Thoracic aorta (tissue), 2 donors: ENCODE measurements around the gene ST6GALNAC3. TPM values are rescaled to one million over a fixed set of nuclear protein-coding genes. Genes with fewer than 3 reads are reported as not detected.

Experiments
- ATAC-seq: fragments of 150-250 bp; one replicate; pipeline ENCODE4 v1.8.0; 2017; ENCODE audit warnings: low read depth; ENCODE audit not compliant: insufficient number of reproducible peaks, low FRiP score
- DNase-seq: peaks from one replicate; pipeline ENCODE4 v3.0.0-alpha.2; 2020; ENCODE audit warnings: low spot score
- H3K27ac ChIP-seq, 2 donors: fragments of 200-600 bp; sonication (generic); 1 replicate in 1 of 2; 2 replicates in 1 of 2; pipeline ENCODE4 v1.5.1; 2016; ENCODE audit warnings: mild to moderate bottlenecking in 2 of 2, moderate library complexity in 2 of 2
- H3K27me3 ChIP-seq: fragments of 200-600 bp; sonication (generic); replicated peaks from 2 replicates; pipeline ENCODE4 v1.6.0; 2016; ENCODE audit warnings: mild to moderate bottlenecking; ENCODE audit not compliant: insufficient read depth
- H3K36me3 ChIP-seq: fragments of 200-600 bp; sonication (generic); one replicate; pipeline ENCODE4 v1.5.1; 2016
- H3K4me1 ChIP-seq, 2 donors: fragments of 200-600 bp; sonication (generic); 1 replicate in 1 of 2; 2 replicates in 1 of 2; pipeline versions ENCODE4 v1.5.1 to v1.6.0; 2016; ENCODE audit warnings: low read depth in 2 of 2, mild to moderate bottlenecking in 1 of 2; ENCODE audit not compliant: control insufficient read depth in 1 of 2
- H3K4me3 ChIP-seq: fragments of 200-600 bp; sonication (generic); 2 replicates; pipeline ENCODE4 v1.5.1; 2016; ENCODE audit warnings: mild to moderate bottlenecking
- H3K9me3 ChIP-seq: fragments of 200-600 bp; sonication (generic); 2 replicates; pipeline ENCODE4 v1.5.1; 2016
- total RNA-seq, 2 donors: library from RNA; depleted of rRNA; stranded (reverse); fragments of >200 nt; gene quantifications; one replicate each; pipeline versions ENCODE4 v1.1.0 to v1.2.3, GENCODE V29; 2016
- TF ChIP-seq, protein P1 (sequence below): fragments of 200-600 bp; sonication (generic); IDR thresholded peaks from one replicate; pipeline ENCODE4 v1.5.1; 2019; ENCODE audit warnings: antibody characterized with exemption

Gene ST6GALNAC3
- total RNA-seq, 2 donors from 2014 or later, result 1.4 to 9.5 TPM

DNA sequence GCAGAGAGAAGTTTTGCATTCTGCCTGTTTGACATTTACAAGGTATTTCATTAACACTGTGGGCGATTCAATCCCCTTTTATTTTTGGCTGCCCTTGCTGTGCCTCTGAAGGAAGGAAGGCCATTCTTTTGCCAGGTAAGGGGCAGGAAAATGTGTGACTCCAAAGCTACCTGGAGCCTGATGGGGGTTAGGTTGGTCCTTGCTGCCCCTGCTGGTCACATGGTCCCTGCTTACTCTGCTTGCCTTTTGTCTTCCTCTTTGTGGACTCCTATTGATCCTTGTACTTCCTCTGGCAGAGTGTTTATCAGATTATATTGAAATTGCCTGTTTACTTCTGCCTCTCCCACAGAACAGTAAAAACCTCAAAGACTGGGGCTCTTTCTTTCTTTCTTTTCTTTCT lies 65.7 kb downstream of the ST6GALNAC3 start:
- no peak for ATAC-seq
- Histone ChIP-seq H3K9me3 (no peaks in the 10 kb centered on the region), H3K36me3 (no peaks in the 10 kb centered on the region), H3K27ac (no peak overlapping the region), H3K4me3 (no peak overlapping the region), H3K4me1 (no peaks in the 10 kb centered on the region), H3K27me3 (no peaks in the 10 kb centered on the region)
- TF ChIP-seq, protein P1, sequence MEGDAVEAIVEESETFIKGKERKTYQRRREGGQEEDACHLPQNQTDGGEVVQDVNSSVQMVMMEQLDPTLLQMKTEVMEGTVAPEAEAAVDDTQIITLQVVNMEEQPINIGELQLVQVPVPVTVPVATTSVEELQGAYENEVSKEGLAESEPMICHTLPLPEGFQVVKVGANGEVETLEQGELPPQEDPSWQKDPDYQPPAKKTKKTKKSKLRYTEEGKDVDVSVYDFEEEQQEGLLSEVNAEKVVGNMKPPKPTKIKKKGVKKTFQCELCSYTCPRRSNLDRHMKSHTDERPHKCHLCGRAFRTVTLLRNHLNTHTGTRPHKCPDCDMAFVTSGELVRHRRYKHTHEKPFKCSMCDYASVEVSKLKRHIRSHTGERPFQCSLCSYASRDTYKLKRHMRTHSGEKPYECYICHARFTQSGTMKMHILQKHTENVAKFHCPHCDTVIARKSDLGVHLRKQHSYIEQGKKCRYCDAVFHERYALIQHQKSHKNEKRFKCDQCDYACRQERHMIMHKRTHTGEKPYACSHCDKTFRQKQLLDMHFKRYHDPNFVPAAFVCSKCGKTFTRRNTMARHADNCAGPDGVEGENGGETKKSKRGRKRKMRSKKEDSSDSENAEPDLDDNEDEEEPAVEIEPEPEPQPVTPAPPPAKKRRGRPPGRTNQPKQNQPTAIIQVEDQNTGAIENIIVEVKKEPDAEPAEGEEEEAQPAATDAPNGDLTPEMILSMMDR, result no peak
- DNase-seq, result no peak

DNA sequence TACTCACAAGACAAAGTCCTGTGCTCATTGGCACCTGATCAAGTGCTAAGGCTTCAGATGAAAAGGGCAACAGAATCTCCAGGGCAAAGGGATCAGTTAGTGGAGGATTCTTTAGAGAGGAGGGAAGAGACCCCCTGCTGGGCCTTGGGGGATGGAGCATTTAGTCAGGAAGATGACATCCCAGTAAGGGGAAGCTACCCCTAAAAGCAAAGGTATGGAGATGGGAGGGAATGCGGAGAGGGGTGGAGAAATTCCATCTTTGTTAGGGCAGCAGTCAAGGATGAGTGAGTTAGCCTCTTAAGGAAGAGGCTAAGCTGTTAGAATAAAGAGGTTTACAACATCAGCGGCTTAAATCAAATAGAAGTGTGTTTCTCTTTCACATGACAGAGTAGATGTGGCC lies 67.4 kb downstream of the ST6GALNAC3 start:
- Histone ChIP-seq H3K27me3 (no peaks in the 10 kb centered on the region), H3K27ac (no peak overlapping the region), H3K36me3 (no peaks in the 10 kb centered on the region), H3K9me3 (no peaks in the 10 kb centered on the region), H3K4me1 (no peaks in the 10 kb centered on the region), H3K4me3 (no peak overlapping the region)
- ATAC-seq (no peak), DNase-seq (no peak)
- TF ChIP-seq, protein P1, result no peak

DNA sequence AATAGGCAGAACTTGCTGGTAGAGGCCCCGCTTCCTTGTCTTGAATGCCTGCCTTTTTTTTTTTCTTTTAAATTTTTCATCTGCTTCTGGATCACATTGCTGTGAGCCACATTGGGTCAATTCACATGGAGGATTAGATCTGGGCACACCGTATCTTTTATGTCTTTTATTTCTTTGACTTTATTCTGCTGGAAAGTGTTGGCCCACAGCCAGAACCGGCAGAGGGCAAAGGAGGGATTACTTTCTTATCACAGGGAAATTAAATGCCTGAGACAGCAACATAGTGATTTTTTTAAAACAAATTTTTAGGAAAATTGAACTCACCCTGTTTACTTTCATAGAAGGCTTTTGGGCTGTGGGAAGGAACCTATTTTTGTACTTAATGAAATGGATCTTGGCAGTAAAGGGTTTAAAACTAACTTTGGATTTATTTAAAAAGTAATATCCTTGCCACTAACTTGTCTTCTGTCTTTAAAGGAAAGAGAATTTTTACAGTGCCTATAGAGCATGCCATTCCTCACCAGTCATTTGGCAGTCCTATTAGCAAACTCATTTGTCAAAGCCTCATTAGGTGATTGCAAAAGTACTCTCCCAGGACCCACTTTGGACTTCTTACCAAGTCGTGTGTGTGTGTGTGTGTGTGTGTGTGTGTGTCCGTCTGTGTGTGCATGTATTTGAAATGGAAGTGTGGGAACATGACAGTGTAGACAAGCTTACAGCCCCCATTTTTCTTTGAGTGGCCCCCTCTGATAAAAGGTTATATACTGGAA lies 68.4 kb downstream of the ST6GALNAC3 start:
- H3K4me3 ChIP-seq, result no peak overlapping the region
- H3K4me1 ChIP-seq, result no peaks in the 10 kb centered on the region
- H3K9me3 ChIP-seq, result no peaks in the 10 kb centered on the region
- DNase-seq (no peak), ATAC-seq (no peak)
- H3K27me3 ChIP-seq, result no peaks in the 10 kb centered on the region
- TF ChIP-seq, protein P1, result no peak
- no peak overlapping the region for H3K27ac ChIP-seq
- H3K36me3 ChIP-seq, result no peaks in the 10 kb centered on the region

DNA sequence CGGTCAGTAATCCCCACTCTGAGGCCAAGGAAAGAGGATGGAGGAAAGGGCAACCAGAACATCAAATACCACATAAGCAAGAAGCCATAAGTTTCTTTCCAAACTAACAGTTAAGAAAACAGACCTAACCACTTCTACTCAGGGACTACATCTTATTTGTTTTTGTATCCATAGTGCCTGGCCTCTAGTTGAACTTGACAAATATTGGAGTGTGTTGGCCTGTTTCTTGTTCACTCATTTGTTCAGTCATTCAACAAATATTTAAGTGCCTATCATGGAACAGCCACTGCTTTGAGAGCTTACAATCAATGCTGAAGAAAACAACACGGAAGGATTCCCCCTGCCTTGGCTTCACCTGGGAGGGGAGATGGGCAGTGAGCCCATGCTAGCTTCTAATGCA lies 69.7 kb downstream of the ST6GALNAC3 start:
- no peaks in the 10 kb centered on the region for H3K4me1 ChIP-seq
- H3K9me3 ChIP-seq, result no peaks in the 10 kb centered on the region
- DNase-seq, result no peak
- H3K27me3 ChIP-seq, result no peaks in the 10 kb centered on the region
- no peak overlapping the region for H3K27ac ChIP-seq
- no peak for ATAC-seq
- TF ChIP-seq, protein P1, result no peak
- no peak overlapping the region for H3K4me3 ChIP-seq
- no peaks in the 10 kb centered on the region for H3K36me3 ChIP-seq

DNA sequence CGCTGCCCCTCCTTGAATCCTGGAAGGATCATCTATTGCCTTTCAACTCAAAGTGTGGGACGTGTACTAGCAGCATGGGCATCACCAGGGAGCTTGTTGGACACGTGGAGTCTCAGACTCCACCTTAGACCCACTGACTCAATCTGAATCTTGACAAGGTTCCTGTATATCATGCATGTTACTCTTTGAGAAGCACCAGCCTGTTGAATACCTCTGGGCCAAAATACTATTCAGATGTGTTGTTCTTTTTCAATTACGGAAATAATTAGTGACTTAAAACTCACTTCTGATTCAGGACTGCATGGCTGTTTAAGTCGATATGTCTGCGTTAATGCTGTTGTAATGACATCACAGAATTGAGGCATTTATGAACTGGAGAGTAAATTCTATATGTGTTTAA lies 70.8 kb downstream of the ST6GALNAC3 start:
- Histone ChIP-seq H3K27ac (no peak overlapping the region), H3K9me3 (no peaks in the 10 kb centered on the region), H3K27me3 (no peaks in the 10 kb centered on the region), H3K4me3 (no peak overlapping the region), H3K4me1 (no peaks in the 10 kb centered on the region), H3K36me3 (no peaks in the 10 kb centered on the region)
- no peak for ATAC-seq
- DNase-seq, result no peak
- TF ChIP-seq, protein P1, result no peak
